Activated CD4-positive, alpha-beta T cell treated with anti-CD3 and anti-CD28 coated beads, Interleukin-2, Interleukin-6, amounts not matched to agents 100 ng/mL and 50 ng/mL, durations not matched to agents 16 hours and 8 hours (primary cell): ENCODE measurements around the gene CD209.

ENCODE experiments used
- DNase-seq: peaks from one replicate; pipeline ENCODE4 v3.0.0-alpha.2; 2020

CD209 gene

GRCh38 chr19:7703332-7703731 is 44.0 kb downstream of the CD209 start:
- DNase-seq = no peak

- DNase-seq = no peak
These were observed 45.5 kb downstream of the CD209 start, which contains the start of gene FCER2 for GRCh38 chr19:7701654-7702457. Gene FCER2, minus strand, starts transcription at chr19:7702131. Its CDS starts 2,371 bp downstream, at chr19:7699760.

- DNase-seq = no peak
These were observed 46.2 kb downstream of the CD209 start for GRCh38 chr19:7701049-7701653.

GRCh38 chr19:7699417-7700401 is 47.6 kb downstream of the CD209 start:
- peak; percentile 46 for DNase-seq

- DNase-seq = no peak
These were observed 48.3 kb downstream of the CD209 start for GRCh38 chr19:7699003-7699402.

GRCh38 chr19:7698583-7698982 is 48.8 kb downstream of the CD209 start:
- DNase-seq = no peak

- DNase-seq = no peak
These were observed 49.5 kb downstream of the CD209 start for GRCh38 chr19:7697721-7698287.

- DNase-seq = no peak
These were observed 52.8 kb downstream of the CD209 start for GRCh38 chr19:7694499-7694898.

- DNase-seq = peak; percentile 31
These were observed 54.8 kb downstream of the CD209 start for GRCh38 chr19:7692417-7693088.

GRCh38 chr19:7691497-7691896 is 55.8 kb downstream of the CD209 start:
- peak; percentile 15 for DNase-seq

- DNase-seq = no peak
These were observed 56.5 kb downstream of the CD209 start for GRCh38 chr19:7690779-7691258.
